Measurements from ENCODE around the gene LANCL1. TPM values are rescaled to one million over a fixed set of nuclear protein-coding genes. Genes with fewer than 3 reads are reported as not detected.

The LANCL1 gene
- total RNA-seq, 1 donor from 2014 or later = 29.2 TPM

DNA sequence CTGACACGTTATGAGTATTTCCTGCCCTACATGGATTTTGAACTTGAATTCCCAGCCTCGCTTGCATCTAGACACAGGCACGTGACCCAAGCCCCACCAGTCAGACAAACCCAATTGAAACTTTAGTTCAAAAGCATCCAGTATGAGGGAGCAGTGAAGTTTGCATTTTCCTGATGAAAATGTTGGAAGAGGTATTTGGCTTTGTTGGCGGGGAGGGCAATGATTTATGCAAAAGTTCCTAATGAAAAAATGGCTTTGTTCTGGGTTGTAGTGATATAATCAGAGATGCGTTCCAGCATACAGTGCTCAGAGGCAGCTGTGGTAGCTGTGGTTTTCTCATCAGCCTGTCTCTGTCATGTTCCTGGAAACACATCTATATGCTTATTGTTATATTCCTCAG is 43.0 kb upstream of the LANCL1 start:
- TF ChIP-seq POLR2A (IDR thresholded peaks at IDR 0.05) = no peak
- no peak for TF ChIP-seq CTCF (IDR thresholded peaks at IDR 0.05)
- no peak for TF ChIP-seq POLR2AphosphoS5 (IDR thresholded peaks at IDR 0.05; ENCODE audit: insufficient read depth in 1 of 2, low read depth in 1 of 2)
- no peaks in the 10 kb centered on the region for H3K9me3 ChIP-seq
- H3K27me3 ChIP-seq = no peaks in the 10 kb centered on the region
- DNase-seq (ENCODE audit: extremely low spot score in 2 of 2) = no peak
- intact Hi-C loops (cut with DNase I) = no loop called here
- H3K27ac ChIP-seq = no peak overlapping the region
- no peaks in the 10 kb centered on the region for H3K36me3 ChIP-seq
- H3K4me1 ChIP-seq = no peaks in the 10 kb centered on the region
- no peak overlapping the region for H3K4me3 ChIP-seq

DNA sequence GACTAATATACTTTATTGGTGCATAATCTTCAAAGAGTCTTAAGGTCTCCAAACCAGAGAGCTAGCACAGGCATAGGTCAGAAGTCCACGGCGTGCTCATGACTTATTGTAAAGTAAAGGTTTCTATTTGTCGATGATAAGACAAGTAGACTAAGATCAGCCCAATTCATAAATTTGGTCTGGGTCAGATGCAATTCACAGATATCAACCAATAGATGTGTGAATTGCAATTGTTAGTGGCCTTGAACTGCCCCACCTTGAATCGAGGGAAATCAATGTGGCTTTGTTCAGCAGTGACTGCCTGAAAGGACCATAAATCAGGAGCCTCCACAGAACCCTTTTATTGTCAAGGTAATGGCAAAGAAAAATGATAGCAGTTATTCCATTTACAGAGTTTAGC is 40.7 kb upstream of the LANCL1 start:
- intact Hi-C loops (cut with DNase I) = no loop called here
- no peak for TF ChIP-seq POLR2A (IDR thresholded peaks at IDR 0.05)
- TF ChIP-seq POLR2AphosphoS5 (IDR thresholded peaks at IDR 0.05; ENCODE audit: insufficient read depth in 1 of 2, low read depth in 1 of 2) = no peak
- TF ChIP-seq CTCF (IDR thresholded peaks at IDR 0.05) = no peak
- no peaks in the 10 kb centered on the region for H3K36me3 ChIP-seq
- H3K4me3 ChIP-seq = no peak overlapping the region
- H3K9me3 ChIP-seq = no peaks in the 10 kb centered on the region
- no peak for DNase-seq (ENCODE audit: extremely low spot score in 2 of 2)
- no peaks in the 10 kb centered on the region for H3K4me1 ChIP-seq
- H3K27me3 ChIP-seq = no peaks in the 10 kb centered on the region
- H3K27ac ChIP-seq = no peak overlapping the region

DNA sequence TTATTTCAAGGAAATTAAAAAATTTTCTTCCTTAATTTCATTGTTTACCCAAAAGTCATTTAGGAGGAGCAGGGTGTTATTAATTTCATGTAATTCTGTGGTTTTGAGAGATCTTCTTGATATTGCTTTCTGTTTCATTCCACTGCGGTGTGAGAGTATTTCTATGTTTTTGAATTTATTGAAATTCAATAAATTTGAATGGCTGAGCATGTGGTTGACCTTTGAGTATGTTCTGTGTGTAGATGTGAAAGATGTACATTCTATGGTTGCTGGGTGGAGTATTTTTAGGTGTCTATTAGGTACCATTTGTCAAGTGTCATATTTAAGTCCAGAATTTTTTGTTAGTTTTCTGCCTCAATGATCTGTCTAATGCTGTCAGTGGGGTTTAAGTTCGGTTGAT is 39.4 kb upstream of the LANCL1 start:
- no peak overlapping the region for H3K27ac ChIP-seq
- no peak for DNase-seq (ENCODE audit: extremely low spot score in 2 of 2)
- no peaks in the 10 kb centered on the region for H3K36me3 ChIP-seq
- no peak overlapping the region for H3K4me3 ChIP-seq
- no peaks in the 10 kb centered on the region for H3K4me1 ChIP-seq
- TF ChIP-seq CTCF (IDR thresholded peaks at IDR 0.05) = no peak
- no peak for TF ChIP-seq POLR2AphosphoS5 (IDR thresholded peaks at IDR 0.05; ENCODE audit: insufficient read depth in 1 of 2, low read depth in 1 of 2)
- no peak for TF ChIP-seq POLR2A (IDR thresholded peaks at IDR 0.05)
- intact Hi-C loops (cut with DNase I) = no loop called here
- no peaks in the 10 kb centered on the region for H3K27me3 ChIP-seq
- H3K9me3 ChIP-seq = no peaks in the 10 kb centered on the region

DNA sequence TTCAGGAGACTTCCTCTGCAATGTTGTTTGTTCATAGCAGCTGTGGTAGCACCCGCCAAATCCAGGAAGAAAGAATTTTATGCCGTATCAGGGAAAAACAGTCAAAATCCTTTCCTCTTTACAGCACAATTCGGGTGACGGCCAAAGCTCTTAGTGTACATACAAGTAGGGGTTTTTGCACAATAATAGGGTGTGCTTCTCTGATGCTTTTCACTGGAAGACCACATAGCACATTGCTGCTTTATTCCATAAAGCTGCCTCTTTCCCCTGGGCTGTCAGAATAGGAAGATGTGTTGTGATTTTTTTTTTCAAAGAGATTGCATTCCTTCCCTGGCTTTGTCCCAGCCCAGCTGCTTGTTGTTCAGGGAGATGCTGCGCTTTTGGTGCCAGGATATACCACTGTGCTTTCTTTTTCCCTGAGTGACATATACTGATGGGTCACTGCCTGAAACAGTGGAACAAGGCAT is 27.2 kb upstream of the LANCL1 start:
- intact Hi-C loops (cut with DNase I) = no loop called here
- Histone ChIP-seq H3K9me3 (no peaks in the 10 kb centered on the region), H3K4me1 (no peaks in the 10 kb centered on the region), H3K27me3 (no peaks in the 10 kb centered on the region), H3K4me3 (no peak overlapping the region), H3K36me3 (no peaks in the 10 kb centered on the region), H3K27ac (no peak overlapping the region)
- DNase-seq (ENCODE audit: extremely low spot score in 2 of 2) = no peak
- TF ChIP-seq CTCF (IDR thresholded peaks at IDR 0.05) = no peak
- no peak for TF ChIP-seq POLR2A (IDR thresholded peaks at IDR 0.05)
- TF ChIP-seq POLR2AphosphoS5 (IDR thresholded peaks at IDR 0.05; ENCODE audit: insufficient read depth in 1 of 2, low read depth in 1 of 2) = no peak

- intact Hi-C loops (cut with DNase I) = no loop called here
- no peak for DNase-seq (ENCODE audit: extremely low spot score in 2 of 2)
- TF ChIP-seq CTCF (IDR thresholded peaks at IDR 0.05) = peak; percentile 23 to 54 (median 39)
- no peak for TF ChIP-seq POLR2A (IDR thresholded peaks at IDR 0.05)
- no peak for TF ChIP-seq POLR2AphosphoS5 (IDR thresholded peaks at IDR 0.05; ENCODE audit: insufficient read depth in 1 of 2, low read depth in 1 of 2)
- Histone ChIP-seq H3K4me3 (no peak overlapping the region), H3K4me1 (no peaks in the 10 kb centered on the region), H3K27me3 (no peaks in the 10 kb centered on the region), H3K9me3 (no peaks in the 10 kb centered on the region), H3K27ac (no peak overlapping the region), H3K36me3 (no peaks in the 10 kb centered on the region)
These were observed 26.6 kb upstream of the LANCL1 start for GRCh38 chr2:210503001-210503623.
